ENCODE results near the gene PTPRN2.

- TF ChIP-seq CTCF (conservative IDR thresholded peaks at IDR 0.05; ENCODE audit: low read length), result no peak
- TF ChIP-seq EZH2phosphoT487 (IDR thresholded peaks at IDR 0.05; ENCODE audit: borderline replicate concordance, low read depth, low read length), result no peak
Measured at GRCh38 chr7:157785486-157786186, 802.0 kb downstream of the PTPRN2 start.

All from OCI-LY7 (cell line).